ENCODE measurements around the gene RUNDC1. TPM values are rescaled to one million over a fixed set of nuclear protein-coding genes. Genes with fewer than 3 reads are reported as not detected.

The RUNDC1 gene
- total RNA-seq, 1 experiment from 2014 or later = 18.2 TPM

- H3K9me3 Mint-ChIP-seq (ENCODE audit: unreplicated experiment) = no peaks in the 10 kb centered on the region
- CTCF ChIA-PET = interaction anchor here (1.6 kb wide), 1 partner anchor 29 kb away, joined by 4 read pairs; the partner anchor contains the start of gene RPL27
- POLR2A ChIA-PET = interaction anchor here (0.6 kb wide), 1 partner anchor 333 kb away, joined by 6 read pairs; no protein-coding TSS in a partner anchor
- H3K9me3 ChIP-seq = no peaks in the 10 kb centered on the region
- no peak overlapping the region for H3K4me3 ChIP-seq (ENCODE audit: low read depth, low read length)
- no peaks in the 10 kb centered on the region for H3K4me1 Mint-ChIP-seq (ENCODE audit: low read depth, unreplicated experiment)
- no peaks in the 10 kb centered on the region for H3K36me3 ChIP-seq (ENCODE audit: control insufficient read depth, insufficient read depth, low read length)
- peaks cover 14% of the 10 kb centered on the region; the same call in 1 of the 2 replicates for H3K4me1 ChIP-seq
- intact Hi-C loops (cut with micrococcal nuclease; ENCODE audit: unreplicated experiment) = no loop called here
- H3K27ac Mint-ChIP-seq (ENCODE audit: unreplicated experiment) = no peak overlapping the region
- no peak overlapping the region for H3K4me3 Mint-ChIP-seq (ENCODE audit: unreplicated experiment)
- BruUV-seq (replicated peaks) = no TSS peak
- DNase-seq = no peak
- no peaks in the 10 kb centered on the region for H3K27me3 Mint-ChIP-seq (ENCODE audit: insufficient read depth, unreplicated experiment)
- H3K36me3 Mint-ChIP-seq (ENCODE audit: insufficient read depth, unreplicated experiment) = peaks cover under 1% of the 10 kb centered on the region
- no peaks in the 10 kb centered on the region for H3K27me3 ChIP-seq (replicated peaks; ENCODE audit: control insufficient read depth, insufficient read depth, low read length)
- no peak for TF ChIP-seq CTCF (IDR thresholded peaks at IDR 0.05; ENCODE audit: insufficient read depth in 1 of 2, low read depth in 1 of 2, low read length in 1 of 2, severe bottlenecking in 1 of 2, unreplicated experiment in 1 of 2)
Measured at GRCh38 chr17:43027091-43028032, 47.0 kb downstream of the RUNDC1 start.

GRCh38 chr17:43028221-43028861 lies 48.0 kb downstream of the RUNDC1 start:
- BruUV-seq (replicated peaks) = no TSS peak
- Histone ChIP-seq H3K9me3 (no peaks in the 10 kb centered on the region), H3K27me3 (replicated peaks; ENCODE audit: control insufficient read depth, insufficient read depth, low read length) (no peaks in the 10 kb centered on the region), H3K4me1 (peaks cover 9% of the 10 kb centered on the region; the same call in 1 of the 2 replicates), H3K36me3 (ENCODE audit: control insufficient read depth, insufficient read depth, low read length) (no peaks in the 10 kb centered on the region), H3K4me3 (ENCODE audit: low read depth, low read length) (no peak overlapping the region)
- H3K27ac Mint-ChIP-seq (ENCODE audit: unreplicated experiment) = no peak overlapping the region
- no peak for TF ChIP-seq CTCF (IDR thresholded peaks at IDR 0.05; ENCODE audit: insufficient read depth in 1 of 2, low read depth in 1 of 2, low read length in 1 of 2, severe bottlenecking in 1 of 2, unreplicated experiment in 1 of 2)
- no peaks in the 10 kb centered on the region for H3K36me3 Mint-ChIP-seq (ENCODE audit: insufficient read depth, unreplicated experiment)
- H3K27me3 Mint-ChIP-seq (ENCODE audit: insufficient read depth, unreplicated experiment) = no peaks in the 10 kb centered on the region
- no peaks in the 10 kb centered on the region for H3K4me1 Mint-ChIP-seq (ENCODE audit: low read depth, unreplicated experiment)
- ChIA-PET POLR2A (no interaction called here), CTCF (interaction anchor here (1.0 kb wide), 1 partner anchor 30 kb away, joined by 3 read pairs; the partner anchor contains the start of gene RPL27)
- intact Hi-C loops (cut with micrococcal nuclease; ENCODE audit: unreplicated experiment) = no loop called here
- no peaks in the 10 kb centered on the region for H3K9me3 Mint-ChIP-seq (ENCODE audit: unreplicated experiment)
- no peak for DNase-seq
- H3K4me3 Mint-ChIP-seq (ENCODE audit: unreplicated experiment) = no peak overlapping the region

GRCh38 chr17:43030137-43030767 lies 49.9 kb downstream of the RUNDC1 start:
- H3K9me3 ChIP-seq = no peaks in the 10 kb centered on the region
- intact Hi-C loops (cut with micrococcal nuclease; ENCODE audit: unreplicated experiment) = no loop called here
- Mint-ChIP-seq H3K36me3 (ENCODE audit: insufficient read depth, unreplicated experiment) (no peaks in the 10 kb centered on the region), H3K4me3 (ENCODE audit: unreplicated experiment) (no peak overlapping the region), H3K27me3 (ENCODE audit: insufficient read depth, unreplicated experiment) (no peaks in the 10 kb centered on the region), H3K27ac (ENCODE audit: unreplicated experiment) (peak overlapping the region; percentile 2), H3K9me3 (ENCODE audit: unreplicated experiment) (no peaks in the 10 kb centered on the region), H3K4me1 (ENCODE audit: low read depth, unreplicated experiment) (peaks cover 10% of the 10 kb centered on the region)
- BruUV-seq (replicated peaks) = no TSS peak
- H3K27me3 ChIP-seq (replicated peaks; ENCODE audit: control insufficient read depth, insufficient read depth, low read length) = no peaks in the 10 kb centered on the region
- POLR2A ChIA-PET = interaction anchor here (0.6 to 1.1 kb wide), 2 partner anchors 32 to 337 kb away, joined by 4 to 8 read pairs; no protein-coding TSS in a partner anchor
- no peak for TF ChIP-seq CTCF (IDR thresholded peaks at IDR 0.05; ENCODE audit: insufficient read depth in 1 of 2, low read depth in 1 of 2, low read length in 1 of 2, severe bottlenecking in 1 of 2, unreplicated experiment in 1 of 2)
- no peak for DNase-seq
- no peak overlapping the region for H3K4me3 ChIP-seq (ENCODE audit: low read depth, low read length)
- H3K4me1 ChIP-seq = peaks cover 16% of the 10 kb centered on the region
- H3K36me3 ChIP-seq (ENCODE audit: control insufficient read depth, insufficient read depth, low read length) = no peaks in the 10 kb centered on the region
- CTCF ChIA-PET = interaction anchor here (0.5 kb wide), 1 partner anchor 106 kb away, joined by 4 read pairs; no protein-coding TSS in a partner anchor

All from Caco-2 (cell line).